Naive thymus-derived CD4-positive, alpha-beta T cell (primary cell): ENCODE data around the gene ITPRID2. TPM values are rescaled to one million over a fixed set of nuclear protein-coding genes. Genes with fewer than 3 reads are reported as not detected.

Experiments used
- ATAC-seq: fragments of 150-1000 bp; cut with Tn5 transposase; 2 replicates; pipeline ENCODE4 v1.10.0; 2021; ENCODE audit warnings: mild to moderate bottlenecking, moderate library complexity
- CTCF ChIA-PET: fragments of 350-600 bp; sonication (Branson Sonifier 250); formaldehyde crosslinking; loops from one replicate; lab custom pipeline; 2021; ENCODE audit warnings: antibody characterized with exemption; lab: Charles Lee
- POLR2A ChIA-PET: fragments of 350-600 bp; sonication (Branson Sonifier 250); formaldehyde crosslinking; loops from one replicate; lab custom pipeline; 2021; ENCODE audit warnings: antibody characterized with exemption, inconsistent platforms; lab: Charles Lee
- DNase-seq, 9 donors: peaks; one replicate each; pipeline versions ENCODE4 v3.0.0 to v3.0.0-alpha.2; 2020 to 2022; ENCODE audit warnings: mixed read lengths in 1 of 9
- H3K27ac ChIP-seq: one replicate; pipeline ENCODE4 v1.7.0; 2013; ENCODE audit warnings: mild to moderate bottlenecking, low read depth, low read length, moderate library complexity
- H3K27me3 ChIP-seq, 2 donors: one replicate each; pipeline ENCODE4 v1.7.0; 2013; ENCODE audit warnings: low read length in 2 of 2, mild to moderate bottlenecking in 2 of 2, moderate library complexity in 2 of 2; ENCODE audit not compliant: control insufficient read depth in 2 of 2, insufficient read depth in 2 of 2
- H3K36me3 ChIP-seq, 3 experiments: 1 replicate in 2 of 3; 2 replicates in 1 of 3; pipeline ENCODE4 v1.7.0; 2013; ENCODE audit warnings: low read length in 3 of 3, mild to moderate bottlenecking in 3 of 3, moderate library complexity in 1 of 3; ENCODE audit not compliant: insufficient read depth in 3 of 3, control insufficient read depth in 2 of 3
- H3K4me1 ChIP-seq, 2 donors: one replicate each; pipeline ENCODE4 v1.7.0; 2013; ENCODE audit warnings: low read length in 2 of 2, mild to moderate bottlenecking in 2 of 2, moderate library complexity in 1 of 2; ENCODE audit not compliant: control insufficient read depth in 2 of 2, insufficient read depth in 2 of 2
- H3K4me3 ChIP-seq: 2 replicates; pipeline ENCODE4 v1.7.0; 2013; ENCODE audit warnings: mild to moderate bottlenecking, low read length
- H3K9me3 ChIP-seq, 3 experiments: 1 replicate in 2 of 3; 2 replicates in 1 of 3; pipeline ENCODE4 v1.7.0; 2013; ENCODE audit warnings: low read length in 3 of 3; ENCODE audit not compliant: control insufficient read depth in 2 of 3
- H3K27ac Mint-ChIP-seq, 9 donors: one replicate each; pipeline ENCODE4 v1.8.0; 2020 to 2022; ENCODE audit warnings: mixed read lengths in 9 of 9, mild to moderate bottlenecking in 8 of 9, moderate library complexity in 5 of 9, inconsistent platforms in 2 of 9
- H3K27me3 Mint-ChIP-seq, 5 donors: one replicate each; pipeline ENCODE4 v1.8.0; 2021 to 2022; ENCODE audit warnings: mixed read lengths in 5 of 5, mild to moderate bottlenecking in 1 of 5
- H3K36me3 Mint-ChIP-seq, 5 donors: one replicate each; pipeline ENCODE4 v1.8.0; 2020 to 2022; ENCODE audit warnings: mixed read lengths in 5 of 5, mild to moderate bottlenecking in 3 of 5, inconsistent platforms in 1 of 5
- H3K4me1 Mint-ChIP-seq, 7 donors: one replicate each; pipeline ENCODE4 v1.8.0; 2020 to 2022; ENCODE audit warnings: mixed read lengths in 7 of 7, mild to moderate bottlenecking in 3 of 7, inconsistent platforms in 1 of 7
- H3K4me3 Mint-ChIP-seq, 10 donors: one replicate each; pipeline ENCODE4 v1.8.0; 2020 to 2022; ENCODE audit warnings: mild to moderate bottlenecking in 10 of 10, mixed read lengths in 10 of 10, moderate library complexity in 6 of 10, inconsistent platforms in 2 of 10
- H3K9me3 Mint-ChIP-seq, 11 donors: one replicate each; pipeline ENCODE4 v1.8.0; 2020 to 2022; ENCODE audit warnings: mixed read lengths in 11 of 11, mild to moderate bottlenecking in 4 of 11, inconsistent platforms in 1 of 11, moderate library complexity in 1 of 11
- intact Hi-C, 2 donors: fragments of 100-400 bp; cut with micrococcal nuclease; formaldehyde crosslinking; loops; one replicate each; pipeline ENCODE4 v1.15.1; 2023
- polyA plus RNA-seq, 2 donors: library from polyadenylated mRNA; unstranded; fragments of 300-500 nt; fragmentation: Illumina TruSeq; gene quantifications; one replicate each; pipeline ENCODE4 v1.2.3, GENCODE V29; 2021
- total RNA-seq, 6 experiments: library from RNA in 5 of 6; stranded (reverse) in 5 of 6; gene quantifications; 1 replicate in 5 of 6; 2 replicates in 1 of 6; pipeline ENCODE4 v1.2.3 and lab custom pipeline; 2021 to 2026

The ITPRID2 gene
- total and polyA plus RNA-seq, 7 experiments from 2014 or later, result 3.9 to 90.9 (median 42.4) TPM

DNA sequence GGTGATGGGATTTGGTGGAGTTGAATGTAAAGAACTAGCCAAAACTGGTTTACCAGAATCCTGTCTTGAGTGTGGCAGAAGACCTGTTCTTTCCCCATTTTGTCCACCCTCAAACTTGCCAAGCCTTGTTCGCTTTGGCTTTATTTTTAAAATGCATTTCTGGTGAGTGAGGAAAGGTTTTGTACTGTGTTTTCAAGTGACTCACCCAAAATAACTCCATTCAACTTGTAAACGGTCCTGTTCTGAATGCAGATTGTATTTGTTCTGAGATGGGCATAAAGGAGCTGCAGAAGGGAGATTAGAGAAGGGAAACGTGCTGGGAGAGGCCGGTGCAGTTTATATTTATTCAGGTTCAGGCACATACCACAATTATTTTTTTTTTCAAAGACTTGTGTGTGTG is 5.3 kb upstream of the ITPRID2 start:
- ATAC-seq, result no peak
- no peaks in the 10 kb centered on the region for H3K9me3 Mint-ChIP-seq
- Histone ChIP-seq H3K9me3 (no peaks in the 10 kb centered on the region), H3K36me3 (no peaks in the 10 kb centered on the region), H3K4me1 (peaks cover 0 to 3% of the 10 kb centered on the region in 2 donors), H3K27ac (no peak overlapping the region), H3K27me3 (no peaks in the 10 kb centered on the region), H3K4me3 (no peak overlapping the region)
- H3K27me3 Mint-ChIP-seq, result peaks cover 32 to 82% (median 38%) of the 10 kb centered on the region in 5 donors
- no peak for DNase-seq
- no peaks in the 10 kb centered on the region for H3K36me3 Mint-ChIP-seq
- H3K4me3 Mint-ChIP-seq, result no peak overlapping the region
- ChIA-PET CTCF (interaction anchor here (1.0 kb wide), 1 partner anchor 24 kb away, joined by 5 read pairs; no protein-coding TSS in a partner anchor), POLR2A (interaction anchor here (0.5 to 0.6 kb wide), 2 partner anchors 14 to 16 kb away, joined by 3 to 7 read pairs; no protein-coding TSS in a partner anchor)
- peaks cover 2 to 7% (median 3%) of the 10 kb centered on the region in 7 donors for H3K4me1 Mint-ChIP-seq
- intact Hi-C loops, result no loop called here
- no peak overlapping the region for H3K27ac Mint-ChIP-seq

DNA sequence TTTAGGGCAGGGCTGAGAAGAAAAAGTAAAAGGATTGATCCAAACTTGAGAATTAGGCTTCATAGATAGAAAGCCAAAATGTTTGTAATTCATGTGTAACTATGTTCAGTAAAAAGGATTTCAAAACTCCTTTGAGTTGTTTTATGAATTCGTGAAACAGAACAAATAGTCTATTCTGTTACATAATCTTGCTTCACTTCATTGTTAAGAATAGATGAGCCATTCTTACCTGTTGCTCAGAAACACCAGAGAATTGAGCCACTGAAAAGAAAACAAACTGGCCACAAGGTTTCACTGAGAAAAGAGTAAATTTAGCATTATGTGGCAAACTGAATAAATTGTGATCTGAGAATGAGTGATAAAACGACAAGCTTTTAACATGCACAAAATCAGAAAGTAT is 4.5 kb upstream of the ITPRID2 start:
- Mint-ChIP-seq H3K27me3 (peaks cover 32 to 75% (median 38%) of the 10 kb centered on the region in 5 donors), H3K36me3 (no peaks in the 10 kb centered on the region), H3K27ac (no peak overlapping the region), H3K9me3 (no peaks in the 10 kb centered on the region), H3K4me3 (no peak overlapping the region), H3K4me1 (peaks cover 4 to 9% (median 6%) of the 10 kb centered on the region in 7 donors)
- ATAC-seq (no peak), DNase-seq (no peak)
- ChIA-PET CTCF (no interaction called here), POLR2A (interaction anchor here (0.6 kb wide), 1 partner anchor 15 kb away, joined by 3 read pairs; no protein-coding TSS in a partner anchor)
- peaks cover 0 to 3% (median 0%) of the 10 kb centered on the region in 3 experiments for H3K36me3 ChIP-seq
- no peak overlapping the region for H3K4me3 ChIP-seq
- H3K9me3 ChIP-seq, result no peaks in the 10 kb centered on the region
- peaks cover 0 to 5% of the 10 kb centered on the region in 2 donors for H3K4me1 ChIP-seq
- intact Hi-C loops, result no loop called here
- no peaks in the 10 kb centered on the region for H3K27me3 ChIP-seq
- no peak overlapping the region for H3K27ac ChIP-seq

DNA sequence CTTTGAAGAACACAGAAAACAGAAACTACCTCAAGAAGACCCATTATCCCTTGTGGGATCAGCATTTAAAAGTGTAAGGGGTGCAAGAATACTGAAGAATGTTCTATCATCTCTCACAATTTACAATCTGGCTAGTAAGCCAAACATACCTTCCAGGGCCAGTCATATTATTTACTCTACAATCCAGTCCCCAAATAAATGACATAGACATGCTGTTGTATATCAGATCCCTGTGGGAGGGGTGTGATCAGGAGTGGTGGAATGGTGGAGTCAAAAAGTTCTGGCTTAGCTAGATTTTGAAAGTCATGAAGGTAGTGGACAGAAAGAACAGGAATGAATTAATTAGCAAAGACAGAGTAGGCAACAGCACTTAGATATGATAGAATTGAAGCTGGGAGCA is 1.8 kb upstream of the ITPRID2 start:
- Histone ChIP-seq H3K9me3 (no peaks in the 10 kb centered on the region), H3K4me3 (no peak overlapping the region), H3K27me3 (no peaks in the 10 kb centered on the region), H3K4me1 (peaks cover 4 to 22% of the 10 kb centered on the region in 2 donors), H3K27ac (no peak overlapping the region), H3K36me3 (peaks cover 0 to 4% (median 0%) of the 10 kb centered on the region in 3 experiments)
- Mint-ChIP-seq H3K9me3 (no peaks in the 10 kb centered on the region), H3K36me3 (peaks cover 0 to 10% (median 0%) of the 10 kb centered on the region in 5 donors), H3K27me3 (peaks cover 27 to 55% (median 35%) of the 10 kb centered on the region in 5 donors), H3K4me1 (peaks cover 17 to 32% (median 31%) of the 10 kb centered on the region in 7 donors), H3K27ac (peak overlapping the region in 1 of 9 donors; percentile 15), H3K4me3 (peak overlapping the region in 6 of 10 donors; percentile 24 to 91 (median 46))
- intact Hi-C loops, result loop anchor here (5.0 to 10.0 kb wide), 5 partner anchors 432 to 1148 kb away; partner anchors contain the start of genes NCKAP1 (in 2 of the 2), DNAJC10 (in 1 of the 2) and ITGA4 (in 1 of the 2)
- DNase-seq (no peak), ATAC-seq (no peak)
- ChIA-PET POLR2A (no interaction called here), CTCF (no interaction called here)

DNA sequence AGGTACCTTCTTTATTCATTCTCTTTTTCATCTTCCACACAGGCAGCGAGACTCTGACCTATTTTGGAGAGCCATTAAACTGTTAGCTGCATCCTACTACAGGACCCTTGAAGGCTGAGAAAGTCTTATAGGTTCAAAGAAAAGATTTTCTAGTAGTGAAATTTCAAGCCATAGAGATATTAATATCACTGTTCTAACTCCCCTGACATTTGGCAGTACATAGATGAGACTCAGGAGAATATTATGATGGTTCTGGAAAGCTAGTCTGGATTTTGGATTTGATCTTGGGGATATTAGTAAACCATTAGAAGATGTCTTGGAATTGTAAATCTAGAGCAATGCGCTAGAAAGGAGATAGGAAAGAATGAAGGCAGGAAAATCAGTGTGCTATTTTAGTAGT is 1.3 kb upstream of the ITPRID2 start:
- ChIA-PET CTCF (no interaction called here), POLR2A (no interaction called here)
- Mint-ChIP-seq H3K4me1 (peaks cover 17 to 36% (median 31%) of the 10 kb centered on the region in 7 donors), H3K9me3 (no peaks in the 10 kb centered on the region), H3K4me3 (peak overlapping the region in 8 of 10 donors; percentile 4 to 91 (median 22)), H3K27me3 (peaks cover 26 to 53% (median 35%) of the 10 kb centered on the region in 5 donors), H3K36me3 (peaks cover 0 to 10% (median 0%) of the 10 kb centered on the region in 5 donors), H3K27ac (peak overlapping the region in 1 of 9 donors; percentile 15)
- H3K4me3 ChIP-seq, result no peak overlapping the region
- intact Hi-C loops, result loop anchor here (5.0 to 10.0 kb wide), 5 partner anchors 433 to 1147 kb away; partner anchors contain the start of genes NCKAP1 (in 2 of the 2), DNAJC10 (in 1 of the 2) and ITGA4 (in 1 of the 2)
- no peaks in the 10 kb centered on the region for H3K27me3 ChIP-seq
- peaks cover 0 to 4% (median 0%) of the 10 kb centered on the region in 3 experiments for H3K36me3 ChIP-seq
- DNase-seq, result no peak
- H3K4me1 ChIP-seq, result peaks cover 4 to 22% of the 10 kb centered on the region in 2 donors
- no peaks in the 10 kb centered on the region for H3K9me3 ChIP-seq
- H3K27ac ChIP-seq, result no peak overlapping the region
- no peak for ATAC-seq

DNA sequence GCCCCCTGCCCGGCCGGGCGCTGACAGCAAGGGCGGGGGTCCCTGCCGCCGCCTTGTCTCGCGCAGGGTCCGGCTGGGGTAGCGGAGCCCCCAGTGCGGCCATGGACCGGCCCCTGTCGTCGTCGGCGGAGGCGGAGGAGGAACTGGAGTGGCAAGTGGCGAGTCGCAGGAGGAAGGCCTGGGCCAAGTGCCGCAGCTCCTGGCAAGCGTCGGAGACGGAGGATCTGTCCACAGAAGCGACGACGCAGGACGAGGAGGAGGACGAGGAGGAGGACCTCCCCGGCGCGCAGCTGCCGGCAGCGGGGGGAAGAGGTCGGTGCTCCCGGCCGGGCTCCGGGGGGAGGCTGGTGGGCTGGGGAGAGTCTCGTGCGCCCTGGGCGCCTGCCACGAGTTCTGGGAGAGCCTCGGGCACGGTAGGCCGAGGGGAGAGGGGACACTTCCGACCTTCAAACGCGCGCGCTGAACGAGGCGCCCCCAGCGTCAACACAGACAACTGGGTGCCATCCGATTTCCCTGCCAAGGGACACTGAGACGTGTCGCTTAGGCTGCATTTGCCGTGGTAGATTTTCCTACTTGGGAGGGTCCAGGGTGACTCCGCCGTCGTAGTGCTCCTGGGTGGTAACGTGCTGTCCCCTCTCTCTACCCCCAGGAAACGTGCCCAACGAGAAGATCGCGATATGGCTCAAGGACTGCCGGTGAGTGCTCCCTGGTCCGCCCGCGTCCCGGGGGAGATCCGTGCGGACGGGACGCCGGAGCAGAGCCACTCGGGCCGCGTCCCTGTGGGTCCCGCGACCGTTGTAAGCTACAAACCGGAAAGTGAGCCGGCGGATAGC is 652 bp downstream of the ITPRID2 start:
- Histone ChIP-seq H3K27me3 (no peaks in the 10 kb centered on the region), H3K4me3 (peak overlapping the region; percentile 85), H3K9me3 (no peaks in the 10 kb centered on the region), H3K27ac (peak overlapping the region; percentile 76), H3K36me3 (peaks cover 0 to 4% (median 0%) of the 10 kb centered on the region in 3 experiments), H3K4me1 (peaks cover 4 to 22% of the 10 kb centered on the region in 2 donors)
- peaks cover 25 to 49% (median 44%) of the 10 kb centered on the region in 7 donors for H3K4me1 Mint-ChIP-seq
- intact Hi-C loops, result loop anchor here (1.0 to 10.0 kb wide), 15 partner anchors 8 to 1885 kb away; partner anchors contain the start of genes CWC22 (in 2 of the 2), NCKAP1 (in 2 of the 2), NUP35 (in 2 of the 2) and DNAJC10 (in 1 of the 2)
- peak overlapping the region; percentile 74 to 93 (median 89) for H3K27ac Mint-ChIP-seq
- peaks cover 11 to 35% (median 20%) of the 10 kb centered on the region in 5 donors for H3K27me3 Mint-ChIP-seq
- DNase-seq (peak; percentile 37 to 68 (median 65)), ATAC-seq (peak; percentile 66)
- H3K4me3 Mint-ChIP-seq, result peak overlapping the region; percentile 90 to 99 (median 97)
- ChIA-PET CTCF (interaction anchor here (1.2 to 1.4 kb wide), 2 partner anchors 10 to 11 kb away, joined by 3 to 4 read pairs; no protein-coding TSS in a partner anchor), POLR2A (interaction anchor here (0.8 to 1.4 kb wide), 3 partner anchors 12 to 430 kb away, joined by 3 read pairs; no protein-coding TSS in a partner anchor)
- H3K9me3 Mint-ChIP-seq, result no peaks in the 10 kb centered on the region
- peaks cover 0 to 12% (median 0%) of the 10 kb centered on the region in 5 donors for H3K36me3 Mint-ChIP-seq
